ENCODE data around the gene RDX.

RDX gene

DNA sequence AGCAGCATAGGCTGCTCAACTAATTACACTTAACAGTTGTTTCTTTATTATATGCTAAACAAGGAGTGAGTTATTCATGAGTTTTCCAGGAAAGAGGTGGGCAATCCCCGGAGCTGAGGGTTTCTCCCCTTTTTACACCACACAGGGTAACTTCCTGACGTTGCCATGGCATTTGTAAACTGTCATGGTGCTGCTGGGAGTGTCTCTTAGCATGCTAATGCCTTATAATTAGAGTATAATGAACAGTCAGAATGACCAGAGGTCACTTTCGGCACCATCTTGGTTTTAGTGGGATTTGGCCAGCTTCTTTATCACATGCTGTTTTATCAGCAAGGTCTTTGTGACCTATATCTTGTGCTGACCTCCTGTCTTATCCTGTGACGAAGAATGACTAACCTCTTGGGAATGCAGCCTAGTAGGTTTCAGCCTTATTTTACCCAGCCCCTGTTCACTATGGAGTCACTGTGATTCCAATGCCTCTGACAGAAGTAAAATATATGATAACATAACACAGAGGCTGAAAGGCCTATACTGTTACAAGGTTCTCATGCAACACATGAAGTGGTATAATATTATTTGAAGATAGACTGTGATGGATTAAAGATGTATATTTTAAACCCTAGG lies 41.3 kb upstream of the RDX start:
- ChIA-PET POLR2A (interaction anchor here (0.7 to 0.9 kb wide), 4 partner anchors 48 to 1074 kb away, joined by 3 to 6 read pairs (median 4); no protein-coding TSS in a partner anchor), CTCF (interaction anchor here (1.0 to 1.1 kb wide), 3 partner anchors 9 to 97 kb away, joined by 3 to 4 read pairs (median 4); no protein-coding TSS in a partner anchor)
- DNase-seq (ENCODE audit: extremely low spot score): no peak
- TF ChIP-seq, protein P1, sequence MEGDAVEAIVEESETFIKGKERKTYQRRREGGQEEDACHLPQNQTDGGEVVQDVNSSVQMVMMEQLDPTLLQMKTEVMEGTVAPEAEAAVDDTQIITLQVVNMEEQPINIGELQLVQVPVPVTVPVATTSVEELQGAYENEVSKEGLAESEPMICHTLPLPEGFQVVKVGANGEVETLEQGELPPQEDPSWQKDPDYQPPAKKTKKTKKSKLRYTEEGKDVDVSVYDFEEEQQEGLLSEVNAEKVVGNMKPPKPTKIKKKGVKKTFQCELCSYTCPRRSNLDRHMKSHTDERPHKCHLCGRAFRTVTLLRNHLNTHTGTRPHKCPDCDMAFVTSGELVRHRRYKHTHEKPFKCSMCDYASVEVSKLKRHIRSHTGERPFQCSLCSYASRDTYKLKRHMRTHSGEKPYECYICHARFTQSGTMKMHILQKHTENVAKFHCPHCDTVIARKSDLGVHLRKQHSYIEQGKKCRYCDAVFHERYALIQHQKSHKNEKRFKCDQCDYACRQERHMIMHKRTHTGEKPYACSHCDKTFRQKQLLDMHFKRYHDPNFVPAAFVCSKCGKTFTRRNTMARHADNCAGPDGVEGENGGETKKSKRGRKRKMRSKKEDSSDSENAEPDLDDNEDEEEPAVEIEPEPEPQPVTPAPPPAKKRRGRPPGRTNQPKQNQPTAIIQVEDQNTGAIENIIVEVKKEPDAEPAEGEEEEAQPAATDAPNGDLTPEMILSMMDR (IDR thresholded peaks at IDR 0.05; ENCODE audit: control extremely low read depth, extremely low read depth, low read depth, missing control alignments): no peak

DNA sequence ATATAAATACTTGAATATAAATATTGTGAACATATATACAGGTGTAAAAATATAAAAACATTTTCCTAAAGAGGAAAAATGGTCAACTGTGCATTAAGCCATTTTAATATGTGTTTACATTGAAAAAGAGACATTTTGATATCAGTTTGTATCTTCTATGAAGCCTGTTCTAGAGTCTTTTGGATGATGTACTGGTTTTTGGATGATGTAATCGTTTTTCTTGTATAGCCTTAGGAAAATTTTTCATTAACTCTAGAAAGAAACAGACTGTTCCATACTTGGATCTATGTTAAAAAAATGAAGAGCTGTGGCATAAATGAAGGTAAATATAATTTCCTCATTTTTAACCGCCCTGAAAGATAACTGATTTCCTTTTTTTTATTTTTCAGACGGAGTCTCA lies 39.6 kb upstream of the RDX start:
- ChIA-PET POLR2A (no interaction called here), CTCF (interaction anchor here (1.0 kb wide), 1 partner anchor 10 kb away, joined by 3 read pairs; no protein-coding TSS in a partner anchor)
- TF ChIP-seq, protein P1 (IDR thresholded peaks at IDR 0.05; ENCODE audit: control extremely low read depth, extremely low read depth, low read depth, missing control alignments): no peak
- DNase-seq (ENCODE audit: extremely low spot score): no peak

DNA sequence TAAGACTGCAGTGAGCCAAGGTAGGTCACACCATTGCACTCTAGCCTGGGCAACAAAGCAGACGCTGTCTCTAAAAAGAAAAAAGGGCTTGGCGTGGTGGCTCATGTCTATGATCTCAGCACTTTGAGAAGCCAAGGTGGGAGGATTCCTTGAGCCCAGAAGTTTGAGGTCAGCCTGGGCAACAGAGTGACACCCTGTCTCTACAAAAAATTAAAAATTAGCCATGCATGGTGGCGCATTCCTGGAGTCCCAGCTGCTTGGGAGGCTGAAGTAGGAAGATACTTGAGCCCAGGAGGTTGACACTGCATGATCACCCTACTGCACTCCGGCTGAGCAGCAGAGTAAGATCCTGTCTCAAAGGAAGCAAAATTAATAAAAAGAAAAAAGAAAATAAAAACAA lies 38.9 kb upstream of the RDX start:
- DNase-seq (ENCODE audit: extremely low spot score): no peak
- POLR2A ChIA-PET: no interaction called here
- CTCF ChIA-PET: no interaction called here
- TF ChIP-seq, protein P1 (IDR thresholded peaks at IDR 0.05; ENCODE audit: control extremely low read depth, extremely low read depth, low read depth, missing control alignments): no peak

DNA sequence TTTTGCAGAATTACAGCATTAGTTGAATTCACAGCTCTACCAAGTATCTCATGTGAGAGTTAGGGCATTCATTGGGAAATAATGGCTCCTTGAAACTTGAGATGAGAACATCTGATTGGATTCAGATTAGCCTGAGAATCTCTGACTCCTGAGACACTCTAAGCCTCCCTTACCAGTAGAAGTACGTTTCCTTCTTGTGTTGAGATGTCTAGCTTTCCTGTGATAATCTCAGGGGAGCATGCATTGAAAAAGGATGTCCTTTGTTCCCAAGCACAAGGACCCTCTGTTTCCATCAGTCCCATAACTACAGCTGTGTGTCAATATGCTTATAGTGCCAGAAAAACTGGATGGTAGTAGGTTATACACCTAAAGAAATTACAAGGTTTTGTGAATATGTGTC lies 35.2 kb upstream of the RDX start:
- TF ChIP-seq, protein P1 (IDR thresholded peaks at IDR 0.05; ENCODE audit: control extremely low read depth, extremely low read depth, low read depth, missing control alignments): no peak
- DNase-seq (ENCODE audit: extremely low spot score): no peak
- POLR2A ChIA-PET: no interaction called here
- CTCF ChIA-PET: interaction anchor here (0.7 to 1.3 kb wide), 3 partner anchors 18 to 39 kb away, joined by 3 read pairs; no protein-coding TSS in a partner anchor

DNA sequence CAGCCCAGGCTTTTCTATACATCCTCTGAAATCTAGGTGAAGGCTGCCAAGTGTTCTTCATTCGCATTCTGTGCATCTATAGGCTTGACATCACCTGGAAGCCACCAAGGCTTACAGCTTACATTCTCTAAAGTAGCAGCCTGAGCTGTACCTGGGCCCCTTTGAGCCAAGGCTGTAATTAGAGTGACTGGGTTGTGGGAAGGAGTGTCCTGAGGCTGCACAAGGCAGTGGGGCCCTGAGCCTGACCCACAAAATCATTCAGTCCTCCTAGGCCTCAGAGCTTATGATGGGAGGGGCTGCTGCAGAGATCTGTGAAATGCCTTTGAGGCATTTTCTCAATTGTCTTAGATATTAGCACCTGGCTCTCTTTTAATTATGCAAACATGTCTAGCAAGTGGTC lies 33.0 kb upstream of the RDX start:
- TF ChIP-seq, protein P1 (IDR thresholded peaks at IDR 0.05; ENCODE audit: control extremely low read depth, extremely low read depth, low read depth, missing control alignments): no peak
- ChIA-PET POLR2A (no interaction called here), CTCF (interaction anchor here (1.6 to 2.1 kb wide), 2 partner anchors 17 to 100 kb away, joined by 5 read pairs; partner anchors contain the start of gene FDX1)
- DNase-seq (ENCODE audit: extremely low spot score): no peak

DNA sequence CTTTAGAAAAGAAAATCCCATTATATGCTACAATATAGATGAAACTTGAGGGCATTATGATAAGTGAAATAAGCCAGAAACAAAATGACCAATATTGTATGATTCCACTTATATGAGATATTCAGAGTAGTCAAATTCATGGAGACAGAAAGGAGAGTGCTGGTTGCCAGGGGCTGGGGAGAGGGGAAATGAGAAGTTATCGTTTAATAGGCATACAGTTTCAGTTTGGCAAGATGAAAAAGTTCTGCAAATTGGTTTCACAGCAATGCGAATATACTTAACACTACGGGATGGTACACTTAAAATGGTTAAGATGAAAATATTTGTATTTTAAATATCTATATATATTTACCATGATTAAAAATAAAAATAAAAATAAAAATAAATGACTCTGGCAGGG lies 31.1 kb upstream of the RDX start:
- TF ChIP-seq, protein P1 (IDR thresholded peaks at IDR 0.05; ENCODE audit: control extremely low read depth, extremely low read depth, low read depth, missing control alignments): no peak
- POLR2A ChIA-PET: interaction anchor here (0.7 to 1.2 kb wide), 2 partner anchors 46 to 200 kb away, joined by 3 to 7 read pairs; no protein-coding TSS in a partner anchor
- CTCF ChIA-PET: interaction anchor here (1.5 kb wide), 1 partner anchor 8 kb away, joined by 3 read pairs; no protein-coding TSS in a partner anchor
- DNase-seq (ENCODE audit: extremely low spot score): no peak
